ENCODE data around the gene FAM118B. TPM values are rescaled to one million over a fixed set of nuclear protein-coding genes. Genes with fewer than 3 reads are reported as not detected.
"Not testable (repeated sequence)": the region's sequence is repeated elsewhere in the genome, so short reads cannot be mapped to it uniquely, and the experiment has no call there.

FAM118B gene
- total RNA-seq, 1 experiment from 2014 or later, result 19.8 TPM

GRCh38 chr11:126233391-126233790, 21.8 kb downstream of the FAM118B start:
- H3K36me3 ChIP-seq, result peaks cover 8% of the 10 kb centered on the region
- no peaks in the 10 kb centered on the region for H3K9me3 ChIP-seq
- no peak for DNase-seq
- H3K4me3 ChIP-seq, result no peak overlapping the region
- H3K27me3 ChIP-seq, result no peaks in the 10 kb centered on the region

DNA sequence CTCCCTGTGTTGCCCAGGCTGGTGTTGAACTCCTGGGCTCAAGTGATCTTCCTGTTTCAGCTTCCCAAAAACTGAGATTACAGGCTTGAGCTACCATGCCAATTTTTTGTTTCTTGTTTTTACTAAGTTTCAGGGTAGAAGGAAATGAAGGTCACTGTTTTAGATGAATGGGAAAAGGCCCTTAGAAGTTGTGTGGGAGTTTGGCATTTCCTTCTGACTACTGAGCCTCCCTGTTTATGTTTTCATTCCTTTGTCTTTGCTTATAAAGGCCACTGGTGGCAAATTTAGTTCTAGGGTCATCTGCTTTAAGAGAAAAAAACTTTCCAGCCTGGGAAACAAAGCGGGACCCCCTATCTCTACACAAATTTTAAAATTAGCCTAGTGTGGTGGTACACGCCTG, 35.1 kb downstream of the FAM118B start:
- Histone ChIP-seq H3K27me3 (no peaks in the 10 kb centered on the region), H3K36me3 (peaks cover 4% of the 10 kb centered on the region), H3K4me3 (no peak overlapping the region), H3K9me3 (no peaks in the 10 kb centered on the region)
- DNase-seq, result no peak

DNA sequence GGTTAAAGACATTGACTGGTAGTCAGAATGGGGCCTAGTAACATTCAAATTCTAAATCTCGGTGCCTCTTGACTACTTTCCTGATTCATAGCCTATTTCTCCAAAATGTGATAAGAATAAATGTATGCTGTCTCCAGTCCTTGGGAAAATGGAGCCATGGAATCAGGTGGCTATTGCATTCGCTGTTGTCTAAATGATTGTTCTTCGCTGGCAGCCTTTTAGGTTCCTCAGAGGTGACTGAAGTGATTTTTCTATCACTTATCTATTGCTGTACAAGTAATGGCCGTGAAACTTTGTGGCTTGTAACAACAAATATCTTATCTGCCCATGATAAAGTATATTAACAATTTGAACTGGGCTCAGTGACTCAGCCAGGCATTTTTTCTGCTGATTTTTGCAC, 41.7 kb downstream of the FAM118B start:
- no peaks in the 10 kb centered on the region for H3K27me3 ChIP-seq
- no peak for DNase-seq
- H3K36me3 ChIP-seq, result peaks cover 23% of the 10 kb centered on the region
- H3K9me3 ChIP-seq, result no peaks in the 10 kb centered on the region
- no peak overlapping the region for H3K4me3 ChIP-seq

DNA sequence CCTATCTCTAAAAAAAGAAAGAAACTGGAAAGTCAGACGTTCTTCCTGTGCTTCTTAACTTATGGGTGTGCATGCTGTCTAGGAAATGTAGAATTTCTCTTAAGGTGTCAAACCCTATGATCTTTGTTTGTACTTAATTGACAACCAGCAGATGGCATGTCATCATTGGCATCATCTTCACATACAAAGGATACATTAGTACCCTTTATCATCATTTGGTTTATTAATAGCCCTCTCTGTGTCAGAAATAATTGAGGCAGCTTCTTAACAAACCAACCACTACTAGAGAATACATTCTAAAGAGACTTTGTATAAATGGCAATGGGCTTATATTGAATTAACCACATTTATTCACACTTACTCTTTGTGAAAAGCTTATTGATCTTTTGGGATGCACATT, 43.2 kb downstream of the FAM118B start:
- H3K9me3 ChIP-seq, result no peaks in the 10 kb centered on the region
- H3K36me3 ChIP-seq, result peaks cover 25% of the 10 kb centered on the region
- H3K27me3 ChIP-seq, result no peaks in the 10 kb centered on the region
- H3K4me3 ChIP-seq, result no peak overlapping the region
- DNase-seq, result no peak

GRCh38 chr11:126255507-126255906, 43.9 kb downstream of the FAM118B start:
- not testable (repeated sequence) for H3K9me3 ChIP-seq, DNase-seq, H3K4me3 ChIP-seq, H3K27me3 ChIP-seq
- H3K36me3 ChIP-seq, result peaks cover 25% of the 10 kb centered on the region

GRCh38 chr11:126256216-126256615, 44.6 kb downstream of the FAM118B start:
- Histone ChIP-seq H3K9me3 (no peaks in the 10 kb centered on the region), H3K27me3 (no peaks in the 10 kb centered on the region), H3K36me3 (peaks cover 27% of the 10 kb centered on the region), H3K4me3 (no peak overlapping the region)
- no peak for DNase-seq

GRCh38 chr11:126257144-126257543, 45.6 kb downstream of the FAM118B start:
- DNase-seq, result no peak

GRCh38 chr11:126257764-126258163, 46.2 kb downstream of the FAM118B start:
- no peak for DNase-seq
- Histone ChIP-seq H3K9me3 (no peaks in the 10 kb centered on the region), H3K4me3 (no peak overlapping the region), H3K36me3 (peaks cover 36% of the 10 kb centered on the region), H3K27me3 (no peaks in the 10 kb centered on the region)

More at GRCh38 chr11:126257144-126257543, 45.6 kb downstream of the FAM118B start:
- H3K4me3 ChIP-seq, result no peak overlapping the region
- H3K27me3 ChIP-seq, result no peaks in the 10 kb centered on the region
- H3K9me3 ChIP-seq, result no peaks in the 10 kb centered on the region
- peaks cover 35% of the 10 kb centered on the region for H3K36me3 ChIP-seq

- no peaks in the 10 kb centered on the region for H3K9me3 ChIP-seq
- H3K4me3 ChIP-seq, result no peak overlapping the region
- peaks cover 66% of the 10 kb centered on the region for H3K36me3 ChIP-seq
- H3K27me3 ChIP-seq, result no peaks in the 10 kb centered on the region
- DNase-seq, result no peak
Measured at GRCh38 chr11:126262216-126262615, 50.6 kb downstream of the FAM118B start.

GRCh38 chr11:126263489-126263888, 51.9 kb downstream of the FAM118B start:
- H3K9me3 ChIP-seq, result no peaks in the 10 kb centered on the region
- H3K4me3 ChIP-seq, result no peak overlapping the region
- no peaks in the 10 kb centered on the region for H3K27me3 ChIP-seq
- DNase-seq, result no peak
- peaks cover 68% of the 10 kb centered on the region for H3K36me3 ChIP-seq

DNA sequence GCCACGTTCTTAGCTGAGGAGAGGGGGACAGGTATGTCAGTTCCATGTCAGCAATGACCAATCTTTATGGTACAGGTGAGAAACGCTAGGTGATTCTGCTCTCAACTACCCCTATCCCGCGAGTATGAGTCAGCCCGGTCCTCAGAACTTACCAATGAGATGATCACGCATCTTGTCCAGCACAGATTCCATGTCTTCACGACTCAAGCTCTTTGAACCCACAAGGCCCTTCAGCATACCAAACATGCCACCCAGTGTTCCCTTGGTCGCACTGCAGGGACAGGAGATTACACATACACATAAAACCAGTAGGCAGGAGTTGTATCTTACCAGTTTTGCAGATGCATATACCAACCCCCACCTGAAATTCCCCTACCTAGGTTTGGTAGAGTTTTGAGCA, 54.2 kb downstream of the FAM118B start:
- Histone ChIP-seq H3K4me3 (no peak overlapping the region), H3K36me3 (peaks cover 68% of the 10 kb centered on the region), H3K27me3 (no peaks in the 10 kb centered on the region), H3K9me3 (no peaks in the 10 kb centered on the region)
- no peak for DNase-seq

- Histone ChIP-seq H3K4me3 (peak overlapping the region; percentile 75), H3K36me3 (peaks cover 54% of the 10 kb centered on the region), H3K9me3 (no peaks in the 10 kb centered on the region), H3K27me3 (no peaks in the 10 kb centered on the region)
- DNase-seq, result no peak
Measured at GRCh38 chr11:126267650-126268049, 56.1 kb downstream of the FAM118B start.

- Histone ChIP-seq H3K9me3 (no peaks in the 10 kb centered on the region), H3K4me3 (peak overlapping the region; percentile 75), H3K27me3 (no peaks in the 10 kb centered on the region), H3K36me3 (peaks cover 52% of the 10 kb centered on the region)
- no peak for DNase-seq
Measured at GRCh38 chr11:126268361-126268707, 56.8 kb downstream of the FAM118B start.

- peak; percentile 99 for DNase-seq
- Histone ChIP-seq H3K27me3 (no peaks in the 10 kb centered on the region), H3K4me3 (peak within 1 kb of the TSS; percentile 75), H3K9me3 (no peaks in the 10 kb centered on the region), H3K36me3 (peaks cover 52% of the 10 kb centered on the region)
Measured at GRCh38 chr11:126268708-126269579, 57.4 kb downstream of the FAM118B start, which contains the start of the genes FOXRED1 and SRPRA. FOXRED1 (plus strand) TSS chr11:126269154; CDS start chr11:126269207, 53 bp downstream. SRPRA (minus strand) TSS chr11:126268895; CDS start chr11:126268804, 91 bp downstream.

- H3K4me3 ChIP-seq, result no peak overlapping the region
- no peak for DNase-seq
- H3K27me3 ChIP-seq, result no peaks in the 10 kb centered on the region
- H3K36me3 ChIP-seq, result peaks cover 27% of the 10 kb centered on the region
- H3K9me3 ChIP-seq, result no peaks in the 10 kb centered on the region
Measured at GRCh38 chr11:126277322-126277721, 65.7 kb downstream of the FAM118B start.

DNA sequence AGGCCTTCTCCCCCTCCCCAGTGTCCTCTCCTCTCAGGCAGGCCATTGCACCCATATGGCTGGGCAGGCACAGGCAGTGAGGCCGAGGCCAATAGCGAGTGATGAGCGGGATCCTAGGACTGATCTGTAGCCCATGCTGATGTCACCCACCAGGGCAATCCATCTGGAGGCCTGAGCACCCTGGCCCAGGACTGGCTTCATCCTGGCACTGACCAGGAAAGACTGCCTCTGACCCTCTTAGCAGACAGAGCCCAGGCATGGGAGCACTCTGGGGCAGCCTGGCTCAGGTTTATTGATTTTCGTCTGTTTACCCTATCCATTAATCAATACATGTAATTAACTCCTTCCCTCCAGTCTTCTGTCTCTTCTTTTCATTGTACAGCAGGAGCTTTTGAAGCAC, 66.2 kb downstream of the FAM118B start:
- no peak overlapping the region for H3K4me3 ChIP-seq
- no peaks in the 10 kb centered on the region for H3K27me3 ChIP-seq
- peaks cover 25% of the 10 kb centered on the region for H3K36me3 ChIP-seq
- DNase-seq, result no peak
- H3K9me3 ChIP-seq, result no peaks in the 10 kb centered on the region

DNA sequence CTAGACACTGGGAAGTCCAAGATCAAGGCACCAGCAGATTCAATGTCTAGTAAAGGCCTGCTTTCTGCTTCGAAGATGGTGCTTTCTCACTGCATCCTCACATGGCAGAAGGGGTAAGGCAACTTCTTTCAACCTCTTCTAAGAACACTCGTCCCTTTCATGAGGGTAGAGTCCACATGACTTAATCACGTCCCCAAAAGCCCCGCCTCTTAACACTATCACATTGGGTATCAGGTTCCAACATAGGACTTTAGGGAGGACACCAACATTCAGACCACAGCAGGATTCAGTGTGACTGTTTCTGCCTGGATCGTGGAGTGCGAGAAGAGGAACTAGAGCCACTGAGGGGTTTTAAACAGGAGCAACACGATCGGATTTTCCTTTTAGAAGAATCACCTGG, 67.6 kb downstream of the FAM118B start:
- Histone ChIP-seq H3K9me3 (no peaks in the 10 kb centered on the region), H3K36me3 (peaks cover 13% of the 10 kb centered on the region), H3K4me3 (no peak overlapping the region), H3K27me3 (no peaks in the 10 kb centered on the region)
- DNase-seq, result no peak

GRCh38 chr11:126280595-126280994, 69.0 kb downstream of the FAM118B start:
- no peak for DNase-seq
- Histone ChIP-seq H3K27me3 (no peaks in the 10 kb centered on the region), H3K9me3 (no peaks in the 10 kb centered on the region), H3K36me3 (peaks cover 4% of the 10 kb centered on the region), H3K4me3 (no peak overlapping the region)
